ENCODE data around the gene SEC23A. TPM values are rescaled to one million over a fixed set of nuclear protein-coding genes. Genes with fewer than 3 reads are reported as not detected.
"Not testable (repeated sequence)": the region's sequence is repeated elsewhere in the genome, so short reads cannot be mapped to it uniquely, and the experiment has no call there.

Gene SEC23A
- total and polyA plus RNA-seq, 9 donors, result 56.0 to 156 (median 82.3) TPM

GRCh38 chr14:39017096-39018016, 85.7 kb downstream of the SEC23A start:
- not testable (repeated sequence) for H3K27me3 ChIP-seq (ENCODE audit: control insufficient read depth, insufficient read depth, low read length); H3K4me1 ChIP-seq (ENCODE audit: control insufficient read depth, insufficient read depth, low read length); DNase-seq; H3K36me3 ChIP-seq (ENCODE audit: control insufficient read depth, insufficient read depth, low read length); H3K4me3 ChIP-seq (ENCODE audit: low read length); H3K27ac ChIP-seq (ENCODE audit: low read length); H3K9me3 ChIP-seq (replicated peaks; ENCODE audit: control insufficient read depth, low read depth, low read length)
- 77% methylated on average over 30 of the region's 33 CpGs for WGBS (ENCODE audit: insufficient coverage)

GRCh38 chr14:39016733-39017095, 86.3 kb downstream of the SEC23A start:
- Histone ChIP-seq H3K4me1 (ENCODE audit: control insufficient read depth, insufficient read depth, low read length) (no peaks in the 10 kb centered on the region), H3K27me3 (ENCODE audit: control insufficient read depth, insufficient read depth, low read length) (no peaks in the 10 kb centered on the region), H3K36me3 (ENCODE audit: control insufficient read depth, insufficient read depth, low read length) (no peaks in the 10 kb centered on the region), H3K27ac (ENCODE audit: low read length) (no peak overlapping the region), H3K9me3 (replicated peaks; ENCODE audit: control insufficient read depth, low read depth, low read length) (no peaks in the 10 kb centered on the region), H3K4me3 (ENCODE audit: low read length) (no peak overlapping the region)
- DNase-seq, result no peak
- 40% methylated on average over 1 of the region's 4 CpGs for WGBS (ENCODE audit: insufficient coverage)

- Histone ChIP-seq H3K9me3 (replicated peaks; ENCODE audit: control insufficient read depth, low read depth, low read length) (no peaks in the 10 kb centered on the region), H3K4me3 (ENCODE audit: low read length) (no peak overlapping the region), H3K27me3 (ENCODE audit: control insufficient read depth, insufficient read depth, low read length) (no peaks in the 10 kb centered on the region), H3K36me3 (ENCODE audit: control insufficient read depth, insufficient read depth, low read length) (no peaks in the 10 kb centered on the region), H3K27ac (ENCODE audit: low read length) (no peak overlapping the region), H3K4me1 (ENCODE audit: control insufficient read depth, insufficient read depth, low read length) (no peaks in the 10 kb centered on the region)
- no peak for DNase-seq
- no CpG with 5 or more reads among the region's 3 CpGs for WGBS (ENCODE audit: insufficient coverage)
Observed at GRCh38 chr14:39015964-39016577, 87.0 kb downstream of the SEC23A start.

GRCh38 chr14:39015360-39015961, 87.6 kb downstream of the SEC23A start:
- WGBS (ENCODE audit: insufficient coverage), result no CpG with 5 or more reads among the region's 5 CpGs
- DNase-seq, result peak; percentile 53

DNA sequence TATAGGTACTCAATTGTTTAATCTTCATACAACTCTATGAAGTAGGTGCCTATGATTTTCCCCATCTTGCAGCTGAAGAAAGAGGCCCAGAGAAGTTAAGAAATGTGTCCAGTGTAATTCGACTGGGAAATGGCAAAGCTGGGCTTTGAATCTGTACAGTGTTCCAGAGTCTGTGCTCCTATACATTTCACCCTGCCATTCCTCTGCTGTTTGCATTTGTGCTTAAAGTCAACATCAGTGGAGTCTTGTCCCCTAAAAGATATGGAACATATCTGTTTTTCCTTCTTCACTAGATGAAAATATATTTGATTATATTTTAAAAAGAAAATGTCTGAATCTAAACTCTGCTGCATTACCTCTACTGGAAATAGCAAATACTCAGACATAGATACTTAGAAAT, 88.6 kb downstream of the SEC23A start:
- H3K36me3 ChIP-seq (ENCODE audit: control insufficient read depth, insufficient read depth, low read length), result no peaks in the 10 kb centered on the region
- H3K27ac ChIP-seq (ENCODE audit: low read length), result no peak overlapping the region
- H3K9me3 ChIP-seq (replicated peaks; ENCODE audit: control insufficient read depth, low read depth, low read length), result no peaks in the 10 kb centered on the region
- H3K4me1 ChIP-seq (ENCODE audit: control insufficient read depth, insufficient read depth, low read length), result no peaks in the 10 kb centered on the region
- no peak overlapping the region for H3K4me3 ChIP-seq (ENCODE audit: low read length)
- no peaks in the 10 kb centered on the region for H3K27me3 ChIP-seq (ENCODE audit: control insufficient read depth, insufficient read depth, low read length)
- no CpG with 5 or more reads among the region's 1 CpG for WGBS (ENCODE audit: insufficient coverage)
- DNase-seq, result no peak

More at GRCh38 chr14:39015360-39015961, 87.6 kb downstream of the SEC23A start:
- Histone ChIP-seq H3K27ac (ENCODE audit: low read length) (no peak overlapping the region), H3K4me3 (ENCODE audit: low read length) (no peak overlapping the region), H3K27me3 (ENCODE audit: control insufficient read depth, insufficient read depth, low read length) (no peaks in the 10 kb centered on the region), H3K9me3 (replicated peaks; ENCODE audit: control insufficient read depth, low read depth, low read length) (no peaks in the 10 kb centered on the region), H3K36me3 (ENCODE audit: control insufficient read depth, insufficient read depth, low read length) (no peaks in the 10 kb centered on the region), H3K4me1 (ENCODE audit: control insufficient read depth, insufficient read depth, low read length) (no peaks in the 10 kb centered on the region)

DNA sequence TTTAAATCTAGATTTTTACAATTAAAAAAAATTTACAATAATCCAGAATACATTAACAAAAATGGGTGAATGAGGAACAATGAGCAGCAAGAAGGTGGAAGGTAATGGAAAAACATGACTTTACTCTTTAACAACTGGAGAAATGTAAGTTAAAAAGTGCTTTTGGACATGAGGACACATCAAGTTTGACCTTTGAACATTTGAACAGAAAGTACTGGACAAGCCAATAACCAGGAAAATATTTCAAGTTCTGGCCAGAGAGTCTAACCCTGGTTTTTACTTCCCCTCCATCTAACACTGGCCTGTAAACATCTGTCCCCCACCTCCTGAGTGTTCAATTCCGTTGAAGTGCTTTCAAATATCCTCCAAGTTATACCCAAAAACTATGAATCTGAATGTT, 94.1 kb downstream of the SEC23A start:
- DNase-seq; H3K9me3 ChIP-seq (replicated peaks; ENCODE audit: control insufficient read depth, low read depth, low read length); H3K27me3 ChIP-seq (ENCODE audit: control insufficient read depth, insufficient read depth, low read length); H3K27ac ChIP-seq (ENCODE audit: low read length); H3K4me1 ChIP-seq (ENCODE audit: control insufficient read depth, insufficient read depth, low read length); H3K36me3 ChIP-seq (ENCODE audit: control insufficient read depth, insufficient read depth, low read length); H3K4me3 ChIP-seq (ENCODE audit: low read length): not testable (repeated sequence)
- WGBS (ENCODE audit: insufficient coverage), result 25% methylated on average over 1 of the region's 1 CpG

GRCh38 chr14:39006721-39007410, 96.2 kb downstream of the SEC23A start:
- no peak for DNase-seq
- no peaks in the 10 kb centered on the region for H3K4me1 ChIP-seq (ENCODE audit: control insufficient read depth, insufficient read depth, low read length)
- WGBS (ENCODE audit: insufficient coverage), result 83% methylated on average over 1 of the region's 4 CpGs

GRCh38 chr14:39005044-39005880, 97.8 kb downstream of the SEC23A start:
- H3K9me3 ChIP-seq (replicated peaks; ENCODE audit: control insufficient read depth, low read depth, low read length), result no peaks in the 10 kb centered on the region
- H3K27ac ChIP-seq (ENCODE audit: low read length), result no peak overlapping the region
- no peaks in the 10 kb centered on the region for H3K4me1 ChIP-seq (ENCODE audit: control insufficient read depth, insufficient read depth, low read length)
- no peak overlapping the region for H3K4me3 ChIP-seq (ENCODE audit: low read length)
- DNase-seq, result no peak
- WGBS (ENCODE audit: insufficient coverage), result 67% methylated on average over 6 of the region's 8 CpGs
- no peaks in the 10 kb centered on the region for H3K36me3 ChIP-seq (ENCODE audit: control insufficient read depth, insufficient read depth, low read length)
- no peaks in the 10 kb centered on the region for H3K27me3 ChIP-seq (ENCODE audit: control insufficient read depth, insufficient read depth, low read length)

More at GRCh38 chr14:39006721-39007410, 96.2 kb downstream of the SEC23A start:
- H3K27ac ChIP-seq (ENCODE audit: low read length), result no peak overlapping the region
- H3K36me3 ChIP-seq (ENCODE audit: control insufficient read depth, insufficient read depth, low read length), result no peaks in the 10 kb centered on the region
- no peaks in the 10 kb centered on the region for H3K27me3 ChIP-seq (ENCODE audit: control insufficient read depth, insufficient read depth, low read length)
- H3K4me3 ChIP-seq (ENCODE audit: low read length), result no peak overlapping the region
- no peaks in the 10 kb centered on the region for H3K9me3 ChIP-seq (replicated peaks; ENCODE audit: control insufficient read depth, low read depth, low read length)

- no peak for DNase-seq
- no peak overlapping the region for H3K27ac ChIP-seq (ENCODE audit: low read length)
- H3K4me3 ChIP-seq (ENCODE audit: low read length), result no peak overlapping the region
- H3K27me3 ChIP-seq (ENCODE audit: control insufficient read depth, insufficient read depth, low read length), result no peaks in the 10 kb centered on the region
- no peaks in the 10 kb centered on the region for H3K9me3 ChIP-seq (replicated peaks; ENCODE audit: control insufficient read depth, low read depth, low read length)
- no peaks in the 10 kb centered on the region for H3K4me1 ChIP-seq (ENCODE audit: control insufficient read depth, insufficient read depth, low read length)
- H3K36me3 ChIP-seq (ENCODE audit: control insufficient read depth, insufficient read depth, low read length), result no peaks in the 10 kb centered on the region
- no CpG with 5 or more reads among the region's 1 CpG for WGBS (ENCODE audit: insufficient coverage)
Observed at GRCh38 chr14:38999949-39000348, 103.1 kb downstream of the SEC23A start.

Data from muscle of leg (tissue), 11 donors.